H1 (cell line): ENCODE measurements around the gene ORAI3. TPM values are rescaled to one million over a fixed set of nuclear protein-coding genes. Genes with fewer than 3 reads are reported as not detected.

Source experiments
- GABPA ChIP-seq: IDR thresholded peaks from 2 replicates; pipeline ENCODE4 v1.6.1; 2011; ENCODE audit warnings: mild to moderate bottlenecking, low read length, moderate library complexity, borderline replicate concordance; ENCODE audit not compliant: insufficient read depth
- HDAC6 ChIP-seq: IDR thresholded peaks from one replicate; pipeline ENCODE4 v1.7.1; 2012; ENCODE audit warnings: low read depth, mild to moderate bottlenecking, inconsistent platforms, low read length, moderate library complexity
- SP1 ChIP-seq: IDR thresholded peaks from 2 replicates; pipeline ENCODE4 v1.6.1; 2011; ENCODE audit warnings: low read depth, low read length
- TAF1 ChIP-seq: IDR thresholded peaks from 2 replicates; pipeline ENCODE4 v1.6.1; 2011; ENCODE audit warnings: mild to moderate bottlenecking, low read depth, low read length
- polyA plus RNA-seq, 7 experiments: library from polyadenylated mRNA; depleted of rRNA in 3 of 7; stranded (reverse) in 5 of 7; unstranded in 2 of 7; fragments of >200 nt in 5 of 7; fragments of 200-250 nt in 2 of 7; gene quantifications; 1 replicate in 5 of 7; 2 replicates in 1 of 7; 4 replicates in 1 of 7; pipeline versions ENCODE4 v1.2.1 to v1.2.3, GENCODE V29; 2011 to 2013; ENCODE audit warnings: missing spikeins in 2 of 7, mixed read lengths in 2 of 7
- total RNA-seq: library from RNA; stranded (reverse); fragmentation: NEBNext Ultra II Directional; extraction: Animal tissue kit (Norgen Biotek cat#: 25700); gene quantifications from 2 replicates; pipeline ENCODE4 v1.2.1, GENCODE V29; 2021
- TF ChIP-seq, protein P1 (sequence below): IDR thresholded peaks from 2 replicates; pipeline ENCODE4 v1.6.1; 2011; ENCODE audit warnings: low read depth, mild to moderate bottlenecking, low read length; ENCODE audit not compliant: insufficient read depth

ORAI3 gene
- total and polyA plus RNA-seq, 2 of the 8 experiments (the other 6 are each of a cell fraction or from before 2014, with no cell fraction given) = 8.7 to 24.5 TPM

DNA sequence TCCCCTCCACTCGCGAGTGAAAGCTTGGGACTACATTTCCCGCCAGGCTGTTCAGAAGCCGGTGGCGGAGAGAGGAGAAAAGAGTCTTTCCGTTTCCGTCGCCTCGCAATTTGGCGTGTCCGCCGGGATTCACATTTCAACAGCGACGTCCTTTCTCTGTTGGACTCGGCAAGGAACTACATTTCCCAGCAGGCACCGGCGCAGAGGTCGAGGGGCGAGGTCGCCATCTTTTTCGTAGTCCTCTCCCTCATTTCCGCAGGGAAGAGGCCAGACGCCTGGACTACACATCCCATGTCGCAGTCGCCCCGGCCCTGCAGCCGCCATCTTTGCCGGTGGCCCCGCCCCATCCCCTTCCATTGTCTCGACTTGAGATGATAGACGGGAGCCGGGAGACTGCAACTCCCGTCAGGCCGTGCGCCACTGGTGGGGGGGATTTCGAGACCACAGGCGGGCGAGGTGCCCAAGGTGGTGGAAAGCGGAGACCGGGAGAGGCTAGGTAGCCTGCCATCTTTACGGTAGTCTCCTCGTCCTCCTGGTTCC lies 26.4 kb upstream of the ORAI3 start (continued):
- TF ChIP-seq, protein P1, sequence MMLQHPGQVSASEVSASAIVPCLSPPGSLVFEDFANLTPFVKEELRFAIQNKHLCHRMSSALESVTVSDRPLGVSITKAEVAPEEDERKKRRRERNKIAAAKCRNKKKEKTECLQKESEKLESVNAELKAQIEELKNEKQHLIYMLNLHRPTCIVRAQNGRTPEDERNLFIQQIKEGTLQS = peak; percentile 73; the same call in 1 of the 2 replicates
- peak; percentile 47; the same call in 1 of the 2 replicates for TF ChIP-seq SP1
- TF ChIP-seq HDAC6 = no peak
- peak; percentile 92 for TF ChIP-seq GABPA
- TF ChIP-seq TAF1 = 0 out of 2 replicates have a peak, but pooled peaks have one; percentile 19
